ENCODE measurements around the gene ZNF48.

Gene ZNF48

GRCh38 chr16:30378236-30379157 is 16.7 kb upstream of the ZNF48 start:
- Histone ChIP-seq H3F3A (ENCODE audit: insufficient read depth) (peaks cover 22% of the 10 kb centered on the region), H3K79me2 (ENCODE audit: insufficient read depth, low read length) (peaks cover 13% of the 10 kb centered on the region), H4K20me1 (ENCODE audit: low read depth, low read length) (no peaks in the 10 kb centered on the region), H3K36me3 (ENCODE audit: low read length) (no peaks in the 10 kb centered on the region), H2AFZ (ENCODE audit: low read depth, low read length, severe bottlenecking) (no peak overlapping the region), H3K27me3 (ENCODE audit: low read length) (no peaks in the 10 kb centered on the region), H3K4me2 (ENCODE audit: low read depth, low read length, poor library complexity, severe bottlenecking) (peak overlapping the region; percentile 95), H3K27ac (ENCODE audit: low read depth, low read length) (peak overlapping the region; percentile 91), H3K4me3 (ENCODE audit: insufficient read depth, low read length, poor library complexity, severe bottlenecking) (peak overlapping the region; percentile 57), H3K9ac (ENCODE audit: low read length) (peak overlapping the region; percentile 73), H3K9me3 (ENCODE audit: insufficient read depth, low read length) (no peaks in the 10 kb centered on the region), H3K9me2 (replicated peaks; ENCODE audit: insufficient read depth, low read length) (no peaks in the 10 kb centered on the region)
- TF ChIP-seq, protein P1, sequence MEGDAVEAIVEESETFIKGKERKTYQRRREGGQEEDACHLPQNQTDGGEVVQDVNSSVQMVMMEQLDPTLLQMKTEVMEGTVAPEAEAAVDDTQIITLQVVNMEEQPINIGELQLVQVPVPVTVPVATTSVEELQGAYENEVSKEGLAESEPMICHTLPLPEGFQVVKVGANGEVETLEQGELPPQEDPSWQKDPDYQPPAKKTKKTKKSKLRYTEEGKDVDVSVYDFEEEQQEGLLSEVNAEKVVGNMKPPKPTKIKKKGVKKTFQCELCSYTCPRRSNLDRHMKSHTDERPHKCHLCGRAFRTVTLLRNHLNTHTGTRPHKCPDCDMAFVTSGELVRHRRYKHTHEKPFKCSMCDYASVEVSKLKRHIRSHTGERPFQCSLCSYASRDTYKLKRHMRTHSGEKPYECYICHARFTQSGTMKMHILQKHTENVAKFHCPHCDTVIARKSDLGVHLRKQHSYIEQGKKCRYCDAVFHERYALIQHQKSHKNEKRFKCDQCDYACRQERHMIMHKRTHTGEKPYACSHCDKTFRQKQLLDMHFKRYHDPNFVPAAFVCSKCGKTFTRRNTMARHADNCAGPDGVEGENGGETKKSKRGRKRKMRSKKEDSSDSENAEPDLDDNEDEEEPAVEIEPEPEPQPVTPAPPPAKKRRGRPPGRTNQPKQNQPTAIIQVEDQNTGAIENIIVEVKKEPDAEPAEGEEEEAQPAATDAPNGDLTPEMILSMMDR (IDR thresholded peaks at IDR 0.05; ENCODE audit: insufficient read depth, low read length, poor library complexity, severe bottlenecking): no peak
- TF ChIP-seq EZH2phosphoT487 (conservative IDR thresholded peaks at IDR 0.05; ENCODE audit: low read length): no peak

- no peaks in the 10 kb centered on the region for H3K9me3 ChIP-seq (ENCODE audit: insufficient read depth, low read length)
- H3K4me3 ChIP-seq (ENCODE audit: insufficient read depth, low read length, poor library complexity, severe bottlenecking): peak overlapping the region; percentile 57
- no peaks in the 10 kb centered on the region for H3K9me2 ChIP-seq (replicated peaks; ENCODE audit: insufficient read depth, low read length)
- peak overlapping the region; percentile 91 for H3K27ac ChIP-seq (ENCODE audit: low read depth, low read length)
- peak overlapping the region; percentile 81 for H3K4me2 ChIP-seq (ENCODE audit: low read depth, low read length, poor library complexity, severe bottlenecking)
- H3K79me2 ChIP-seq (ENCODE audit: insufficient read depth, low read length): peaks cover 13% of the 10 kb centered on the region
- no peaks in the 10 kb centered on the region for H3K36me3 ChIP-seq (ENCODE audit: low read length)
- H3K9ac ChIP-seq (ENCODE audit: low read length): peak overlapping the region; percentile 70
- TF ChIP-seq EZH2phosphoT487 (conservative IDR thresholded peaks at IDR 0.05; ENCODE audit: low read length): no peak
- TF ChIP-seq, protein P1 (IDR thresholded peaks at IDR 0.05; ENCODE audit: insufficient read depth, low read length, poor library complexity, severe bottlenecking): no peak
- H2AFZ ChIP-seq (ENCODE audit: low read depth, low read length, severe bottlenecking): no peak overlapping the region
- peaks cover 22% of the 10 kb centered on the region for H3F3A ChIP-seq (ENCODE audit: insufficient read depth)
- no peaks in the 10 kb centered on the region for H3K27me3 ChIP-seq (ENCODE audit: low read length)
- no peaks in the 10 kb centered on the region for H4K20me1 ChIP-seq (ENCODE audit: low read depth, low read length)
These were observed 15.9 kb upstream of the ZNF48 start for GRCh38 chr16:30379158-30379783.

DNA sequence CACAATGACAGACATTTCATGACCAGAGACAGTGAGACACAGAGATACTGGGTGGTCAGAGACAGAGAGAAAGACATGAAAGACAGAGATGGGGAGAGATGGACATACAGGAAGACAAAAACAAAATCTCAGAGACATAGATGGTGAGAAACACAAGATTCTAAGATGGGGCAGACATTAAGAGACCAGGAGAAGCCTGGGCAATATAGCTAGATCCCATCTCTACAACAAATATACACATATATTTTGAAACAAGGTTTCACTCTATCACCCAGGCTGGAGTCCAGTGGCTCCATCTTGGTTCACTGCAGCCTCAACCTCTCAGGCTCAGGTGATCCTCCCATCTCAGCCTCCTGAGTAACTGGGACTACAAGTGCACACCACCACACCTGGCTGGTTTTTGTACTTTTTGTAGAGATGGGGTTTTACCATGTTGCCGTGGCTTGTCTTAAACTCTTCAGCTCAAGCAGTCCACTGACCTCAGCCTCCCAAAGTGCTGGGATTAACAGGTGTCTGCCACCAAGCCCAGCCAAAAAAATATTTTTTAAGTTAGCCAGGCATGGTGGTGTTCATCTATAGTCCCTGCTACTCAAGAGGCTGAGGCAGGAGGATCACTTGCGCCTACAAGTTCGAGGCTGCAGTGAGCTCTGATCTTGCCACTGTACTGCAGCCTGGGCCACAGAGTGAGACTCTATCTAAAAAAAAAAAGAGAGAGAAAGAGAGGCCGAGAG is 15.0 kb upstream of the ZNF48 start:
- H3F3A ChIP-seq (ENCODE audit: insufficient read depth): peaks cover 22% of the 10 kb centered on the region
- TF ChIP-seq EZH2phosphoT487 (conservative IDR thresholded peaks at IDR 0.05; ENCODE audit: low read length): no peak
- TF ChIP-seq, protein P1 (IDR thresholded peaks at IDR 0.05; ENCODE audit: insufficient read depth, low read length, poor library complexity, severe bottlenecking): no peak
- no peaks in the 10 kb centered on the region for H3K9me2 ChIP-seq (replicated peaks; ENCODE audit: insufficient read depth, low read length)
- no peaks in the 10 kb centered on the region for H4K20me1 ChIP-seq (ENCODE audit: low read depth, low read length)
- H3K36me3 ChIP-seq (ENCODE audit: low read length): no peaks in the 10 kb centered on the region
- peak overlapping the region; percentile 96 for H3K4me2 ChIP-seq (ENCODE audit: low read depth, low read length, poor library complexity, severe bottlenecking)
- H3K27me3 ChIP-seq (ENCODE audit: low read length): no peaks in the 10 kb centered on the region
- peak overlapping the region; percentile 76 for H3K27ac ChIP-seq (ENCODE audit: low read depth, low read length)
- H3K79me2 ChIP-seq (ENCODE audit: insufficient read depth, low read length): peaks cover 13% of the 10 kb centered on the region
- no peak overlapping the region for H2AFZ ChIP-seq (ENCODE audit: low read depth, low read length, severe bottlenecking)
- no peaks in the 10 kb centered on the region for H3K9me3 ChIP-seq (ENCODE audit: insufficient read depth, low read length)
- no peak overlapping the region for H3K4me3 ChIP-seq (ENCODE audit: insufficient read depth, low read length, poor library complexity, severe bottlenecking)
- no peak overlapping the region for H3K9ac ChIP-seq (ENCODE audit: low read length)
